Astrocyte (in vitro differentiated cells and primary cell): ENCODE measurements around the gene ATG7. TPM values are rescaled to one million over a fixed set of nuclear protein-coding genes. Genes with fewer than 3 reads are reported as not detected.

ENCODE experiments used
- DNase-seq: peaks from one replicate; pipeline ENCODE4 v3.0.0-alpha.2; 2010; ENCODE audit warnings: low read depth
- FAIRE-seq: peaks from 2 replicates; lab custom pipeline; 2011; peaks lifted over from hg19 to GRCh38; lab: Jason Lieb, UNC
- H2AFZ ChIP-seq: 2 replicates; pipeline ENCODE4 v1.6.0; 2012; ENCODE audit warnings: low read depth, low read length, inconsistent platforms
- H3K27ac ChIP-seq: 2 replicates; pipeline ENCODE4 v1.5.1; 2011; ENCODE audit warnings: low read depth, low read length, inconsistent platforms
- H3K27me3 ChIP-seq: 2 replicates; pipeline ENCODE4 v1.6.0; 2011; ENCODE audit warnings: low read length, inconsistent platforms; ENCODE audit not compliant: insufficient read depth
- H3K36me3 ChIP-seq: 2 replicates; pipeline ENCODE4 v1.5.1; 2011; ENCODE audit warnings: low read length, inconsistent platforms; ENCODE audit not compliant: insufficient read depth
- H3K4me1 ChIP-seq: 2 replicates; pipeline ENCODE4 v1.5.1; 2011; ENCODE audit warnings: low read length, inconsistent platforms; ENCODE audit not compliant: insufficient read depth
- H3K4me2 ChIP-seq: 2 replicates; pipeline ENCODE4 v1.6.0; 2012; ENCODE audit warnings: low read length, inconsistent platforms
- H3K4me3 ChIP-seq: 2 replicates; pipeline ENCODE4 v1.5.1; 2011; ENCODE audit warnings: low read depth, mild to moderate bottlenecking, low read length, inconsistent platforms; ENCODE audit not compliant: insufficient read depth
- H3K79me2 ChIP-seq: 2 replicates; pipeline ENCODE4 v1.6.0; 2012; ENCODE audit warnings: mild to moderate bottlenecking, low read length, inconsistent platforms; ENCODE audit not compliant: insufficient read depth
- H3K9ac ChIP-seq: 2 replicates; pipeline ENCODE4 v1.6.0; 2012; ENCODE audit warnings: mild to moderate bottlenecking, low read length, inconsistent platforms
- H3K9me3 ChIP-seq: 2 replicates; pipeline ENCODE4 v1.5.1; 2012; ENCODE audit warnings: low read depth, mild to moderate bottlenecking, low read length, inconsistent platforms; ENCODE audit not compliant: insufficient read depth
- H4K20me1 ChIP-seq: 2 replicates; pipeline ENCODE4 v1.6.0; 2012; ENCODE audit warnings: low read length, inconsistent platforms; ENCODE audit not compliant: insufficient read depth
- H3K27ac Mint-ChIP-seq: one replicate; pipeline ENCODE4 v1.8.0; 2021; ENCODE audit warnings: mild to moderate bottlenecking, mixed read lengths; ENCODE audit not compliant: unreplicated experiment
- H3K27me3 Mint-ChIP-seq: one replicate; pipeline ENCODE4 v1.8.0; 2021; ENCODE audit warnings: low read depth, mixed read lengths; ENCODE audit not compliant: unreplicated experiment
- H3K36me3 Mint-ChIP-seq: one replicate; pipeline ENCODE4 v1.8.0; 2021; ENCODE audit warnings: low read depth, mixed read lengths; ENCODE audit not compliant: unreplicated experiment
- H3K4me1 Mint-ChIP-seq: one replicate; pipeline ENCODE4 v1.8.0; 2021; ENCODE audit warnings: low read depth, mixed read lengths; ENCODE audit not compliant: unreplicated experiment
- H3K4me3 Mint-ChIP-seq: one replicate; pipeline ENCODE4 v1.8.0; 2021; ENCODE audit warnings: mild to moderate bottlenecking, moderate library complexity, mixed read lengths; ENCODE audit not compliant: unreplicated experiment
- H3K9me3 Mint-ChIP-seq: one replicate; pipeline ENCODE4 v1.8.0; 2021; ENCODE audit warnings: mild to moderate bottlenecking, mixed read lengths; ENCODE audit not compliant: unreplicated experiment
- CTCF ChIP-seq: IDR thresholded peaks from 2 replicates; pipeline ENCODE4 v1.5.1; 2011; ENCODE audit warnings: low read depth, mild to moderate bottlenecking, inconsistent platforms, low read length, moderate library complexity; ENCODE audit not compliant: insufficient read depth
- EZH2 ChIP-seq: IDR thresholded peaks from 2 replicates; pipeline ENCODE4 v1.6.1; 2012; ENCODE audit warnings: mild to moderate bottlenecking, low read length, inconsistent platforms; ENCODE audit not compliant: insufficient read depth
- total RNA-seq: library from RNA; stranded (reverse); gene quantifications from 2 replicates; pipeline ENCODE4 v1.2.1, GENCODE V29; 2021

Gene ATG7
- total RNA-seq, 1 donor from 2014 or later, result 29.5 TPM

GRCh38 chr3:11307830-11308432 is 35.7 kb downstream of the ATG7 start:
- Mint-ChIP-seq H3K4me1 (peaks cover 22% of the 10 kb centered on the region), H3K9me3 (no peaks in the 10 kb centered on the region), H3K27me3 (no peaks in the 10 kb centered on the region), H3K36me3 (peaks cover 23% of the 10 kb centered on the region), H3K27ac (no peak overlapping the region), H3K4me3 (no peak overlapping the region)
- Histone ChIP-seq H3K9me3 (no peaks in the 10 kb centered on the region), H3K4me1 (peaks cover 11% of the 10 kb centered on the region), H3K9ac (no peak overlapping the region), H3K79me2 (no peaks in the 10 kb centered on the region), H3K27ac (no peak overlapping the region), H3K4me3 (no peak overlapping the region), H4K20me1 (no peaks in the 10 kb centered on the region), H2AFZ (no peak overlapping the region), H3K27me3 (no peaks in the 10 kb centered on the region), H3K36me3 (peaks cover 36% of the 10 kb centered on the region), H3K4me2 (no peak overlapping the region)
- no peak for FAIRE-seq
- TF ChIP-seq EZH2 (no peak), CTCF (no peak)
- DNase-seq, result no peak

- peaks cover 20% of the 10 kb centered on the region for H3K36me3 Mint-ChIP-seq
Measured at GRCh38 chr3:11310258-11310657, 38.1 kb downstream of the ATG7 start.

More at GRCh38 chr3:11310258-11310657, 38.1 kb downstream of the ATG7 start:
- Histone ChIP-seq H3K4me1 (peaks cover 8% of the 10 kb centered on the region), H3K79me2 (no peaks in the 10 kb centered on the region), H4K20me1 (no peaks in the 10 kb centered on the region), H3K9me3 (no peaks in the 10 kb centered on the region), H3K4me2 (no peak overlapping the region), H3K9ac (no peak overlapping the region), H3K4me3 (no peak overlapping the region), H3K36me3 (peaks cover 48% of the 10 kb centered on the region), H2AFZ (no peak overlapping the region), H3K27me3 (no peaks in the 10 kb centered on the region), H3K27ac (no peak overlapping the region)
- Mint-ChIP-seq H3K27ac (no peak overlapping the region), H3K4me3 (no peak overlapping the region), H3K27me3 (no peaks in the 10 kb centered on the region), H3K9me3 (no peaks in the 10 kb centered on the region), H3K4me1 (peaks cover 17% of the 10 kb centered on the region)
- FAIRE-seq (no peak), DNase-seq (no peak)
- TF ChIP-seq CTCF, result no peak
- no peak for TF ChIP-seq EZH2
